Smooth muscle cell (in vitro differentiated cells): ENCODE results near the gene GATA5. TPM values are rescaled to one million over a fixed set of nuclear protein-coding genes. Genes with fewer than 3 reads are reported as not detected.

Experiments used
- DNase-seq: peaks from one replicate; lab custom pipeline; 2025; ENCODE audit not compliant: unreplicated experiment; lab: John Stamatoyannopoulos, UW
- H2AFZ ChIP-seq: fragments of 200-600 bp; sonication (generic); 2 replicates; pipeline ENCODE4 v1.6.0; 2016; ENCODE audit warnings: antibody characterized with exemption, low read depth, mild to moderate bottlenecking
- H3F3A ChIP-seq: fragments of 200-600 bp; sonication (generic); 2 replicates; pipeline ENCODE4 v1.6.0; 2017; ENCODE audit warnings: antibody characterized with exemption, low read depth
- H3K27ac ChIP-seq: fragments of 200-600 bp; sonication (generic); 2 replicates; pipeline ENCODE4 v1.5.1; 2016; ENCODE audit warnings: low read depth, mild to moderate bottlenecking
- H3K27me3 ChIP-seq: fragments of 200-600 bp; sonication (generic); 2 replicates; pipeline ENCODE4 v1.6.1; 2016; ENCODE audit warnings: low read depth, mild to moderate bottlenecking
- H3K36me3 ChIP-seq: fragments of 200-600 bp; sonication (generic); 2 replicates; pipeline ENCODE4 v1.5.1; 2016; ENCODE audit warnings: low read depth
- H3K4me1 ChIP-seq: fragments of 200-600 bp; sonication (generic); 2 replicates; pipeline ENCODE4 v1.5.1; 2016; ENCODE audit warnings: low read depth
- H3K4me2 ChIP-seq: fragments of 200-600 bp; sonication (generic); 2 replicates; pipeline ENCODE4 v1.6.0; 2016; ENCODE audit warnings: mild to moderate bottlenecking
- H3K4me3 ChIP-seq: fragments of 200-600 bp; sonication (generic); 2 replicates; pipeline ENCODE4 v1.5.1; 2016; ENCODE audit warnings: mild to moderate bottlenecking
- H3K79me2 ChIP-seq: fragments of 200-600 bp; sonication (generic); 2 replicates; pipeline ENCODE4 v1.6.0; 2016; ENCODE audit warnings: low read depth, mild to moderate bottlenecking
- H3K9ac ChIP-seq: fragments of 200-600 bp; sonication (generic); 2 replicates; pipeline ENCODE4 v1.6.0; 2016; ENCODE audit warnings: low read depth
- H3K9me3 ChIP-seq: fragments of 200-600 bp; sonication (generic); replicated peaks from 2 replicates; pipeline ENCODE4 v1.5.1; 2016; ENCODE audit warnings: low read depth
- H4K20me1 ChIP-seq: fragments of 200-600 bp; sonication (generic); 2 replicates; pipeline ENCODE4 v1.6.0; 2016; ENCODE audit warnings: low read depth
- WGBS: methylation state at CpG from one replicate; pipeline ENCODE4 v1.1.7; 2016; ENCODE audit warnings: low lambda C conversion rate; 5-methylcytosine and 5-hydroxymethylcytosine counted together
- polyA plus RNA-seq: library from polyadenylated mRNA; unstranded; fragments of >200 nt; fragmentation: Nextera tagmentation; extraction: Ambion mirVana; gene quantifications from 2 replicates; pipeline ENCODE4 v1.2.1, GENCODE V29; 2016
- total RNA-seq: library from RNA; depleted of rRNA; stranded (reverse); fragments of >200 nt; gene quantifications from 2 replicates; pipeline ENCODE4 v1.2.3, GENCODE V29; 2014
- TF ChIP-seq, protein P1 (sequence below): fragments of 200-600 bp; sonication (generic); IDR thresholded peaks from 2 replicates; pipeline ENCODE4 v1.5.1; 2017; ENCODE audit warnings: borderline replicate concordance, mild to moderate bottlenecking, antibody characterized with exemption; ENCODE audit not compliant: insufficient read depth, poor library complexity, severe bottlenecking

Gene GATA5
- total and polyA plus RNA-seq, 2 experiments from 2014 or later = 1.9 to 9.2 TPM

GRCh38 chr20:62413896-62414481 is 61.8 kb downstream of the GATA5 start:
- no peaks in the 10 kb centered on the region for H3K79me2 ChIP-seq
- H3F3A ChIP-seq = no peaks in the 10 kb centered on the region
- no peak for DNase-seq
- no peak overlapping the region for H2AFZ ChIP-seq
- WGBS = 85% methylated on average over 20 of the region's 22 CpGs
- H3K4me3 ChIP-seq = no peak overlapping the region
- peaks cover 3% of the 10 kb centered on the region for H3K4me1 ChIP-seq
- H3K36me3 ChIP-seq = no peaks in the 10 kb centered on the region
- TF ChIP-seq, protein P1, sequence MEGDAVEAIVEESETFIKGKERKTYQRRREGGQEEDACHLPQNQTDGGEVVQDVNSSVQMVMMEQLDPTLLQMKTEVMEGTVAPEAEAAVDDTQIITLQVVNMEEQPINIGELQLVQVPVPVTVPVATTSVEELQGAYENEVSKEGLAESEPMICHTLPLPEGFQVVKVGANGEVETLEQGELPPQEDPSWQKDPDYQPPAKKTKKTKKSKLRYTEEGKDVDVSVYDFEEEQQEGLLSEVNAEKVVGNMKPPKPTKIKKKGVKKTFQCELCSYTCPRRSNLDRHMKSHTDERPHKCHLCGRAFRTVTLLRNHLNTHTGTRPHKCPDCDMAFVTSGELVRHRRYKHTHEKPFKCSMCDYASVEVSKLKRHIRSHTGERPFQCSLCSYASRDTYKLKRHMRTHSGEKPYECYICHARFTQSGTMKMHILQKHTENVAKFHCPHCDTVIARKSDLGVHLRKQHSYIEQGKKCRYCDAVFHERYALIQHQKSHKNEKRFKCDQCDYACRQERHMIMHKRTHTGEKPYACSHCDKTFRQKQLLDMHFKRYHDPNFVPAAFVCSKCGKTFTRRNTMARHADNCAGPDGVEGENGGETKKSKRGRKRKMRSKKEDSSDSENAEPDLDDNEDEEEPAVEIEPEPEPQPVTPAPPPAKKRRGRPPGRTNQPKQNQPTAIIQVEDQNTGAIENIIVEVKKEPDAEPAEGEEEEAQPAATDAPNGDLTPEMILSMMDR = no peak
- H3K9ac ChIP-seq = no peak overlapping the region
- no peaks in the 10 kb centered on the region for H3K27me3 ChIP-seq
- no peak overlapping the region for H3K27ac ChIP-seq
- H3K9me3 ChIP-seq = no peaks in the 10 kb centered on the region
- H3K4me2 ChIP-seq = no peak overlapping the region
- H4K20me1 ChIP-seq = no peaks in the 10 kb centered on the region

Other genes starting within 250 kb of the GATA5 start
- 33.8 and 34.3 TPM in 2 replicates for gene OSBPL2, start 237.5 kb downstream of the GATA5 start, total RNA-seq
- 32.0 and 37.0 TPM in 2 replicates for gene OSBPL2, start 237.5 kb downstream of the GATA5 start, polyA plus RNA-seq
- 68.7 and 101 TPM in 2 replicates for gene ADRM1, start 173.0 kb downstream of the GATA5 start, total RNA-seq
- 121 and 126 TPM in 2 replicates for gene ADRM1, start 173.0 kb downstream of the GATA5 start, polyA plus RNA-seq
- gene LAMA5, start 108.7 kb downstream of the GATA5 start, total RNA-seq = 27.5 and 30.0 TPM in 2 replicates
- gene LAMA5, start 108.7 kb downstream of the GATA5 start, polyA plus RNA-seq = 27.6 and 132 TPM in 2 replicates
- gene RPS21, start 88.9 kb downstream of the GATA5 start, total RNA-seq = 2,536 and 4,082 TPM in 2 replicates
- 438 and 495 TPM in 2 replicates for gene RPS21, start 88.9 kb downstream of the GATA5 start, polyA plus RNA-seq
- gene CABLES2, start 68.7 kb downstream of the GATA5 start, total RNA-seq = 5.2 and 7.6 TPM in 2 replicates
- gene CABLES2, start 68.7 kb downstream of the GATA5 start, polyA plus RNA-seq = 7.4 and 13.7 TPM in 2 replicates
- gene RBBP8NL, start 48.5 kb downstream of the GATA5 start, total RNA-seq = 0.27 and 0.40 TPM in 2 replicates
- 4.4 TPM in 1 of 2 replicates, not detected in the other for gene RBBP8NL, start 48.5 kb downstream of the GATA5 start, polyA plus RNA-seq
- 0.18 and 0.81 TPM in 2 replicates for gene SLCO4A1, start 166.5 kb upstream of the GATA5 start, total RNA-seq
- 1.4 and 1.7 TPM in 2 replicates for gene SLCO4A1, start 166.5 kb upstream of the GATA5 start, polyA plus RNA-seq
- 0.09 TPM in 1 of 2 replicates, not detected in the other for gene NTSR1, start 232.8 kb upstream of the GATA5 start, total RNA-seq
- 0.28 TPM in 1 of 2 replicates, not detected in the other for gene NTSR1, start 232.8 kb upstream of the GATA5 start, polyA plus RNA-seq